ENCODE measurements around the gene ZNF85.
A peak's percentile ranks its signal among the peaks of the same experiment; 100 is the strongest.
"Not testable (repeated sequence)": the region's sequence is repeated elsewhere in the genome, so short reads cannot be mapped to it uniquely, and the experiment has no call there.

The ZNF85 gene

DNA sequence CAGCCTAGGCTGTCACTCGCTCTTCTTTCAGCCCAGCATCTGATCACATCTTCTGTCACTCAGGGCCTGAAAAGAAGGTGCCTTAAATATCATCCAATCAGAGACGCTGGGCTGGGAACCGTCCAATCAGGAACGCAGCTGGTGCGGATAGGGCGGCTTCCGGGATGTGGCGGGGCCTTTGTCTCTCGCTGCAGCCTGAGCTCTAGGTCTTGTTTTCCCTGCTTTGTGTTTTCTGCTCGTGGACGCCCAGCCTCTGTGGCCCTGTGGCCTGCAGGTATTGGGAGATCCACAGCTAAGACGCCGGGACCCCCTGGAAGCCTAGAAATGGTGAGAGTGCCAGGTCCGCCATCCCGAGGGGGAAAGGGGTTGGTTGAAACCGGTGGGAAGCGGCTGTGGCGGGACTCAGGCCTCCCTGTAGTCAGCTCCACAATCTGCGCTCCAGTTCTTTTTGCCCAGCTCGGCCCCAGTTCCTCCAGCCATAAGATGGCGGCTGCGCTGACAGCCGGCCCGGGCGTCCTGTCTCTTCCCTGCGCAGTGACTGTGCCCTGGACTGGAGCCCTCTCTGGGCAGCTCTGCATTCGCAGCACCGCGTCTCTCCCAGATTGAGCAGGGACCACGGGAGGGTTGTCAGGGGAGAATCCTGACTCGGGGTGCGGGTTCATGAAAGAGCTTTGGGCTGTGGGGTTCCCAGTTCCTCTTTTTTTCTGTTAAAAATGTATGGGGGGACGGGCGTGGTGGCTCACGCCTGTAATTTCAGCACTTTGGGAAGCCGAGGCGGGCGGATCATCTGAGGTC lies at the start of gene ZNF85:
Gene ZNF85 (plus strand): TSS at position 175 of the 795 bp plus-strand sequence. CDS start 150 bp downstream, at position 325.
- DNase-seq (ENCODE audit: low spot score), result peak; percentile 35

DNA sequence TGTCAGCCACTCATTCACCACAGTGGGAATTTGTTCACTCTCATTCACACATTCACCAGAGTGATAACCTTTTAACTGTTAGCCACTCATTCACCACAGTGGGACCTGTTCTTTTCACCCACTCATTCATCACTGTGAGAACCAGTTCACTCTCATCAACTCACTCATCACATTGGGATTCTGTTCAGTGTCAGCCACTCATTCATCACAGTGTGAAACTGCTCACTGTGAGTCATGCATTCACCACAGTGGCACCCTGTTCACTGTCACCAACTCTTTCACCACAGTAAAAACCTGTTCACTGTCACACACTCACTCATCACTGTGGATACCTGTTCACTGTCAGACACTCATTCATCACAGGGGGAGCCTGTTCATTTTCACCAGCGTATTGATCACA lies 43.5 kb upstream of the ZNF85 start:
- no peak for DNase-seq (ENCODE audit: low spot score)

DNA sequence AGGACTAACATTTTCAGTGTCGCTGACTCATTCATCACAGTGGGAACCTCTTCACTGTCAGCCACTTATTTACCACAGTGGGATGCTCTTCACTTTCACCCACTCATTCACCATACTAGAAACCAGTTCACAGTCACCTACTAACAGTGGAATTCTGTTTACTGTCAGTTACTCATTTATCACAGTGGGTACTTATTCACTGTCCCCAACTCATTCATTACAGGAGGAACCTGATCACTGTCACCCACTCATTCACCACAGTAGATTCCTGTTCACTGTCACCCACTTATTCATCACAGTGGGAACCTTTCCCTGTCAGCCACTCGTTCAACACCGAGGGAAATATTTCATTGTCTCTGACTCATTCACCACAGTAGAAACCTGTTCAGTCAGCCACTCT lies 10.1 kb upstream of the ZNF85 start:
- no peak for DNase-seq (ENCODE audit: low spot score)

DNA sequence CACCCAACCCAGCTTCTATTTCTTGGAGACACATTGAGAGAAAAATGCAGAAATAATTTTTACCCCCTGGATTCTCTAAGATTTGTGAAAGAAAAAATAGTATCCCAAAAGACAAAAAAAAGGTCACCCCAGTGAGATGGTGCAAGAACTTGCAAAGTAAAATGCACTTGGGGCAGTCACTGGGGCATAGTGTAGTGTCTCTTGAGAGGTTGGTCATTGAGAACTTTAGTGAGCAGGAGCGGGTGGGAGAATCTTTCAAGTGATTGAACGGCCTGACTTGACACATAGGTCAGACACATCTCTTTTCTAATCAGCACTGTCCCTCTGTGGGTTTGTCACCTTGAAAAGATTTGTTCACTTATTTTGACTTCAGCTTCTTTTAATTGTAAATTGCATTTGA lies 2.4 kb downstream of the ZNF85 start:
- no peak for DNase-seq (ENCODE audit: low spot score)

DNA sequence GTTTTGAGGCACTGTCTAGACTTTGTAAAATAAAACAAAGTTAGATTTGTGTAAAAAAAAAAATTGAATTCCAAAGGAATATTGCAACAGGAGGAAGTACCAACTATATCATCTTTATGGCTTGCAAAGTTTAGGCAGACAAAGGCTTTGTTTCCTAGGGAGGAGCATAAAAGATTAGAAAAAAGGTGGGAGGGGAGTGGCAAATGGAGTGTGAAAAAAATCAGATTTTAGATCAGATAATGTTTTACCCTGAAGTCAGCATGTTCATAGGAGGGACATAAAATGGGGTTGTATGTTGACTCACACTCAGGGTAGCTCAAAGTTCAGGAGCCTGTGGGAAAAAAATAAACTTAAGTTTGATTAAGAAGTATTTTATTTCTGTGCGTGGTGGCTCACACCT lies 3.7 kb downstream of the ZNF85 start:
- no peak for DNase-seq (ENCODE audit: low spot score)

DNA sequence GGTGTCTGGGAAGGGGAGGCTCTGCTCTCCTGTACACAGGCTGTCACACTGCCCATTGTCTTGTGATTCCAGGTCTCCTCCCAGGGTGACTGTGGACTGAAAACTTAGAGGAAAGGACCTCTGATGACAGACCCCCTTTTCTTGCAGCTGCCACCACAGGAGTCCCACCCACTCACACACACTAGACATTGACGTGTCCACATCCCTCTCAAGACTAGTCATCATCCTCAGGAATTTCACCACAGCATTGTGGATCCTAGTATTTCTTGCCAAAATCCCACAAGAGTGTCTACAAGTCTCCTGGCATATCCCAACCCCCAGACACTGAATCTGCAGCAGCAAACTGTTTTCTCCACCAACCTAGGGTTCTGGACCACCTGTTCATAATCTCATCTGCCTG lies 5.3 kb downstream of the ZNF85 start:
- no peak for DNase-seq (ENCODE audit: low spot score)

DNA sequence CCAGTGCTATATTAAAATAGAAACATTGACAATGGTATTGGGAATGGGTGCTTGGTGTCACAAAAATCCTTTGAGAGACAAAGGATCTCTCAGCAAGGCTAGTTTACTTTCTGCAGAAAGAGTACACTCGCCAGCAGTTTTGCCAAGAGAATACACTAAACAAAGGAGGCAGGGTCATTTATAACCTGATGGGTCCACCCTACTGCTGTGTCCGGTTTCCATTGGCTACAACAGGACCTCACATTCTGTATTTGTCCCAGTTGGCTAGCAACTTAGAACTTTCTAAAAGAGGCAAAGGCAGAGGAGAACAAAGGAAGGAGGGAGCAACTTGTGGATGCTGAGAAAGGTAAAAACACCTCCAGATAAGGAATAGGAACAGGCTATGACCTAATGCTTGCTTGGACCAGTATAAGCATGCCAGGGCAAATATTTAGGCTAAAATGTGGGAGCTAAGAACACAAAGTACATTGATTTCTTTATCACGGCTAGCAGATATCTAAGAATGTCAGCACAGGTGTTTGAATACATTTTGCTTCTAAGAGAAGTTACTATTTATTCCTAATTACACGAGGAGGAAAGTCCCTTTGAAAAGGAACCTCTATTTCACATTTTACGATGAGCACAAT lies 13.4 kb downstream of the ZNF85 start:
- not testable (repeated sequence) for DNase-seq (ENCODE audit: low spot score)

DNA sequence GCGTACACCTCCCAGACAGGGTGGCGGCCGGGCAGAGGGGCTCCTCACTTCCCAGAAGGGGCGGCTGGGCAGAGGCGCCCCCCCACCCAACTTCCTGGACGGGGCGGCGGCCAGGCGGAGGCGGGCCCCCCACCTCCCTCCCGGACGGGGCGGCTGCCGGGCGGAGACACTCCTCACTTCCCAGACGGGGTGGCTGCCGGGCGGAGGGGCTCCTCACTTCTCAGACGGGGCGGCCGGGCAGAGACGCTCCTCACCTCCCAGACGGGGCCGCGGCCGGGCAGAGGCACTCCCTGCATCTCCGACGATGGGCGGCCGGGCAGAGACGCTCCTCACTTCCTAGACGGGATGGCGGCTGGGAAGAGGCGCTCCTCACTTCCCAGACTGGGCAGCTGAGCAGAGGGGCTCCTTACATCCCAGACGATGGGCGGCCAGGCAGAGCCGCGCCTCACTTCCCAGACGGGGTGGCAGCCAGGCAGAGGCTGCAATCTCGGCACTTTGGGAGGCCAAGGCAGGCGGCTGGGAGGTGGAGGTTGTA lies 29.6 kb downstream of the ZNF85 start:
- not testable (repeated sequence) for DNase-seq (ENCODE audit: low spot score)

DNA sequence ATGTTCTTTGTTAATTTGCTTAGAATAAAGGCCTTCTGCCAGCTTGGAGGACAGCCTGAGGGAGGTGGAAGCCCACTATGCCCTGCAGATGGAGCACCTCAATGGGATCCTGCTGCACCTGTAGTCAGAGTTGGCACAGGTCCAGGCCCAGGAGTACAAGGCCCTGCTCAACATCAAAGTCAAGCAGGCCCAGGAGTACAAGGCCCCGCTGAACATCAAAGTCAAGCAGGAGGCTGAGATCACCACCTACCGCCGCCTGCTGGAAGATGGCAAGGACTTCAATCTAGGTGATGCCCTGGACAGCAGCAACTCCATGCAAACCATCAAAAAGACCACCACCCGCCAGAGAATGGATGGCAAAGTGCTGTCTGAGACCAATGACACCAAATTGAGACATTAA lies 41.7 kb downstream of the ZNF85 start:
- DNase-seq (ENCODE audit: low spot score), result no peak

DNA sequence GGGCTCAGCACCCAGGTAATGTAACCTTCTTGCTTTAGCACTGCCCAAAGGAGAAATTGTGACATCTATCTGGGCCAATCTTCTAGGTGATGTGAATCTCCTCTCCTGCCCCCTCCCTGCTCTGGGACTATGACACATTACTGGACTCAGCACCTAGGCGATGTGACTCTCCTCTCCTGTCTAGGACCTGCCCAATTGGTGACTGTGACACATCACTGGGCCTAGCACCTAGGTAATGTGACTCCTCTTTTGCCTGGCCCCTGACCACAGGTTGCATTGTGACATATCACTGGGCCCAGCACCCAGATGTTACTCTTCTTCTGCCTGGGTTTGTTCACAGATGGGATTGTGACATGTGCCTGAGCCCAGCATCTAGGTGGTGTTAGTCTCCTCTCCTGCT lies 45.0 kb downstream of the ZNF85 start:
- no peak for DNase-seq (ENCODE audit: low spot score)

DNA sequence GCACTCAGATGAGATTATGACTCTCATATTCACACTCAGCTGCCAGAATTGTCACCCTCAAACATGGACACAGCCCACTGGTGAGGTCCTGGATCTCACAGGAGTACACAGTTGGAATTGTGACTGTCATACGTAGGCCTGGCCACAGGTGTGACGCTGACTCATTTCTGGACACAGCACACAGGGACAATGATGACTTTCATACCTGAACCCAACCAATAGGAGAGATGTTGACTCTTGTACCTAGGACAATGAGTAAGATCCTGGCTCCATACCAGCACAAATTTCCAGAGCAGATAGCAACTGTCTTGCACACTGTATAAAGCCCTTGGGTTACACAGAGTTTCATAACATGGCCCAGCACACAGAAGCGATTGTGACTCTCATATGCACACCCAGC lies 46.4 kb downstream of the ZNF85 start:
- no peak for DNase-seq (ENCODE audit: low spot score)

DNA sequence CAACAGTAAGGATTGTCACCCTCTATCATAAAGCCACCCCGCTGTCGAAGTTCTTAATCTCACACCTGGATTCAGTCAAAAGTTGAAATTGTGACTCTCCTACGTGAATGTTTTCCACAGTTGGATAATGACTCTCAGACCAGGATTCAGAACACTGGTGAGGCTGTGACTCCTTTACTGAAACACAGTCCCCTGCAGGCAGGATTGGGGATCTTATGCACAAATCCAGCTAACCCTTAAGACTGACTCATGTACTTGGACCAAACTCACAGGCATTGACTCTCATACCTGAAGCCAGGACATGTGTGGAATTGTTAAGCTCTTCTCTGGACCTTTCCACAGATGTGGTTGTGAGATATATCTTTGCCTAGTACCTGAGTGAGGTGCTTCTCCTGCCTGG lies 46.8 kb downstream of the ZNF85 start:
- DNase-seq (ENCODE audit: low spot score), result no peak

DNA sequence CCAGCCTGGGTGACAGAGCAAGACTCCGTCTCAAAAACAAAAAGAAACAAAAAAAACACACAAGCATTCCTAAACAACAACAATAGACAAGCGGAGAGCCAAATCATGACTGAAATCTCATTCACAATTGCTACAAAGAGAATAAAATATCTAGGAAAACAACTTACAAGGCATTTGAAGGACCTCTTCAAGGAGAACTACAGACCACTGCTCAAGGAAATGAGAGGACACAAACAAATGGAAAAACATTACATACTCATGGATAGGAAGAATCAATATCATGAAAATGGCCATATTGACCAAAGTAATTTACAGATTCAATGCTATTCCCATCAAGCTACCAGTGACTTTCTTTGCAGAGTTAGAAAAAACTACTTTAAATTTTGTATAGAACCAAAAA lies 69.7 kb downstream of the ZNF85 start:
- DNase-seq (ENCODE audit: low spot score), result not testable (repeated sequence)

DNA sequence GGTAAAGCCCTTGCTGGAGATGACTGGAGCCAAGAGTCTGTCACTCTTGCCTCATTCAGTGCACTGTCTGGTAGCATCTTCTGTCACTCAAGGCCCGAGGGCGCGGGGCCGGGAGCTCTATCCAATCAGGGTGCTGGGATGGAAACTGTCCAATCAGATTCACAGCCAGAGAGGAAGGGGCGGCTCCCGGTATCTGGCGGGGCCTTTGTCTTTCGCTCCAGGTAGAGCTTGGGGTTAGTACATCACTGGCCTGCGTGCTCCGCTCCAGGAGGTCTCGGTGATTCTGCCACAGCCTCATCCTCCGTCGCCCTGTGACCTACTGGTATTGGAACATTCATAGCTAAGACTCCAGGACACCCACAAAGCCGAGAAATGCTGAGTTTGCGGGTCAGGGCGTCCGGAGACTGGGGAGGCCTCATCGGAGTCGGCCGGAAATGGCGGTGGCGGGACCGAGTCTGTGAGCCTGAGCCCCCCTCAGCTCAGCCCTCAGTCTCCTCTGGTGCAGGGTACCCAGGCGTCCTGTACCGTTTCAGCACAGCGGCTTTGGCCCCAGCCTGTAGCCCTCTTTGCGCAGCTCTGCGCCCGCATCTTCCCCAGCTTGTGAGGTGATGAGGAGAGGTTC lies 76.8 kb downstream of the ZNF85 start:
- no peak for DNase-seq (ENCODE audit: low spot score)

Measured in hematopoietic multipotent progenitor cell treated with erythropoietin and hydrocortisone succinate and interleukin-3 and kit ligand, for 17 days (in vitro differentiated cells).